H9 (cell line): Measurements from ENCODE around the gene NSFL1C. TPM values are rescaled to one million over a fixed set of nuclear protein-coding genes. Genes with fewer than 3 reads are reported as not detected.

ENCODE experiments used
- DNase-seq: peaks from one replicate; pipeline ENCODE4 v3.0.0-alpha.2; 2017
- H2AFZ ChIP-seq: one replicate; pipeline ENCODE4 v1.6.1; 2013; ENCODE audit warnings: mild to moderate bottlenecking, low read length, control low read depth, moderate library complexity
- H2AK5ac ChIP-seq: 2 replicates; pipeline ENCODE4 v1.6.1; 2013; ENCODE audit warnings: low read length, control low read depth, mixed read lengths; ENCODE audit not compliant: insufficient read length
- H2BK120ac ChIP-seq: one replicate; pipeline ENCODE4 v1.6.1; 2013; ENCODE audit warnings: low read depth, mild to moderate bottlenecking, low read length, control low read depth, inconsistent platforms; ENCODE audit not compliant: poor library complexity, severe bottlenecking
- H2BK12ac ChIP-seq: 2 replicates; pipeline ENCODE4 v1.6.1; 2013; ENCODE audit warnings: low read length, control low read depth, mixed read lengths, low read depth; ENCODE audit not compliant: insufficient read length
- H2BK15ac ChIP-seq: 2 replicates; pipeline ENCODE4 v1.6.1; 2013; ENCODE audit warnings: low read depth, low read length, control low read depth
- H2BK20ac ChIP-seq: one replicate; pipeline ENCODE4 v1.6.1; 2013; ENCODE audit warnings: low read depth, mild to moderate bottlenecking, low read length, control low read depth, inconsistent platforms; ENCODE audit not compliant: poor library complexity, severe bottlenecking
- H2BK5ac ChIP-seq: 2 replicates; pipeline ENCODE4 v1.6.1; 2013; ENCODE audit warnings: low read length, control low read depth, mixed read lengths; ENCODE audit not compliant: insufficient read length
- H3K14ac ChIP-seq: 2 replicates; pipeline ENCODE4 v1.6.1; 2013; ENCODE audit warnings: low read length, control low read depth; ENCODE audit not compliant: insufficient read depth
- H3K18ac ChIP-seq: 2 replicates; pipeline ENCODE4 v1.6.1; 2013; ENCODE audit warnings: low read depth, mild to moderate bottlenecking, mixed read lengths, low read length, control low read depth; ENCODE audit not compliant: insufficient read length
- H3K23ac ChIP-seq: 2 replicates; pipeline ENCODE4 v1.6.1; 2013; ENCODE audit warnings: low read length, control low read depth, mixed read lengths, low read depth; ENCODE audit not compliant: insufficient read length
- H3K23me2 ChIP-seq: 2 replicates; pipeline ENCODE4 v1.6.1; 2013; ENCODE audit warnings: low read depth, mild to moderate bottlenecking, mixed read lengths, low read length, control low read depth; ENCODE audit not compliant: insufficient read length, poor library complexity, severe bottlenecking
- H3K27ac ChIP-seq: 2 replicates; pipeline ENCODE4 v1.5.1; 2013; ENCODE audit warnings: low read length, control low read depth, mixed read lengths, low read depth; ENCODE audit not compliant: insufficient read length
- H3K27me3 ChIP-seq: 2 replicates; pipeline ENCODE4 v1.6.1; 2013; ENCODE audit warnings: low read length, control low read depth, inconsistent platforms; ENCODE audit not compliant: insufficient read depth
- H3K4ac ChIP-seq: 2 replicates; pipeline ENCODE4 v1.6.1; 2013; ENCODE audit warnings: low read depth, mild to moderate bottlenecking, control low read depth, inconsistent platforms, low read length, moderate library complexity
- H3K4me1 ChIP-seq: 2 replicates; pipeline ENCODE4 v1.6.1; 2013; ENCODE audit warnings: low read length, control low read depth, inconsistent platforms; ENCODE audit not compliant: insufficient read depth
- H3K4me2 ChIP-seq: 2 replicates; pipeline ENCODE4 v1.6.1; 2013; ENCODE audit warnings: low read length, control low read depth, mixed read lengths; ENCODE audit not compliant: insufficient read length, insufficient read depth
- H3K56ac ChIP-seq: 2 replicates; pipeline ENCODE4 v1.6.1; 2013; ENCODE audit warnings: low read depth, mild to moderate bottlenecking, mixed read lengths, low read length, control low read depth; ENCODE audit not compliant: insufficient read length
- H3K79me1 ChIP-seq: 2 replicates; pipeline ENCODE4 v1.6.1; 2013; ENCODE audit warnings: low read depth, mild to moderate bottlenecking, moderate library complexity, low read length, control low read depth, inconsistent platforms; ENCODE audit not compliant: insufficient read depth, poor library complexity, severe bottlenecking
- H3K79me2 ChIP-seq: 2 replicates; pipeline ENCODE4 v1.6.1; 2013; ENCODE audit warnings: low read length, control low read depth, inconsistent platforms; ENCODE audit not compliant: insufficient read depth
- H3K9ac ChIP-seq: 2 replicates; pipeline ENCODE4 v1.6.1; 2013; ENCODE audit warnings: low read length, control low read depth, mixed read lengths; ENCODE audit not compliant: insufficient read length; ENCODE audit errors: extremely low read depth
- H3K9me3 ChIP-seq: one replicate; pipeline ENCODE4 v1.6.1; 2013; ENCODE audit warnings: low read depth, low read length, inconsistent platforms; ENCODE audit not compliant: control insufficient read depth
- H3T11ph ChIP-seq: one replicate; pipeline ENCODE4 v1.6.1; 2013; ENCODE audit warnings: mild to moderate bottlenecking, low read length, control low read depth, inconsistent platforms
- H4K20me1 ChIP-seq: one replicate; pipeline ENCODE4 v1.6.1; 2013; ENCODE audit not compliant: control insufficient read depth, insufficient read length, insufficient read depth
- H4K5ac ChIP-seq: 2 replicates; pipeline ENCODE4 v1.6.1; 2013; ENCODE audit warnings: low read depth, mild to moderate bottlenecking, mixed read lengths, low read length, control low read depth; ENCODE audit not compliant: insufficient read length
- H4K8ac ChIP-seq: replicated peaks from 2 replicates; pipeline ENCODE4 v1.6.1; 2013; ENCODE audit warnings: low read length, control low read depth, mixed read lengths, low read depth; ENCODE audit not compliant: insufficient read length
- H4K91ac ChIP-seq: 2 replicates; pipeline ENCODE4 v1.6.1; 2013; ENCODE audit warnings: low read depth, mild to moderate bottlenecking, moderate library complexity, mixed read lengths, low read length, control low read depth; ENCODE audit not compliant: insufficient read length
- H3K27ac Mint-ChIP-seq, 3 experiments: 2 replicates in 2 of 3; 3 replicates in 1 of 3; pipeline ENCODE4 v1.8.0; 2020 to 2021; ENCODE audit warnings: mixed read lengths in 3 of 3, mild to moderate bottlenecking in 1 of 3, moderate library complexity in 1 of 3
- H3K27me3 Mint-ChIP-seq: 2 replicates; pipeline ENCODE4 v1.8.0; 2021; ENCODE audit warnings: low read depth, mild to moderate bottlenecking, moderate library complexity, mixed read lengths
- H3K36me3 Mint-ChIP-seq, 3 experiments: 2 replicates in 2 of 3; 3 replicates in 1 of 3; pipeline ENCODE4 v1.8.0; 2020 to 2021; ENCODE audit warnings: low read depth in 3 of 3, mixed read lengths in 3 of 3; ENCODE audit not compliant: insufficient read depth in 1 of 3
- H3K4me1 Mint-ChIP-seq, 2 experiments: 2 replicates each; pipeline ENCODE4 v1.8.0; 2020; ENCODE audit warnings: mixed read lengths in 2 of 2
- H3K4me3 Mint-ChIP-seq, 2 experiments: 2 replicates in 1 of 2; 3 replicates in 1 of 2; pipeline ENCODE4 v1.8.0; 2020 to 2021; ENCODE audit warnings: mild to moderate bottlenecking in 2 of 2, mixed read lengths in 2 of 2, moderate library complexity in 1 of 2
- H3K9me3 Mint-ChIP-seq, 2 experiments: 2 replicates in 1 of 2; 3 replicates in 1 of 2; pipeline ENCODE4 v1.8.0; 2020; ENCODE audit warnings: mild to moderate bottlenecking in 2 of 2, mixed read lengths in 2 of 2, moderate library complexity in 1 of 2
- CTCF ChIP-seq: fragments of 200-600 bp; sonication (generic); conservative IDR thresholded peaks from 3 replicates; pipeline ENCODE4 v1.8.0; 2021; ENCODE audit warnings: antibody characterized with exemption, mild to moderate bottlenecking
- WGBS: extraction: QIAGEN DNeasy Blood & Tissue Kit; methylation state at CpG from one replicate; pipeline ENCODE4 v1.1.7; 2013; ENCODE audit warnings: missing lambda C conversion rate, low lambda C conversion rate, mixed read lengths; ENCODE audit not compliant: insufficient read length; ENCODE audit errors: extremely low coverage; 5-methylcytosine and 5-hydroxymethylcytosine counted together
- total RNA-seq: library from RNA; stranded (reverse); gene quantifications from 2 replicates; pipeline ENCODE4 v1.2.1, GENCODE V29; 2021

Gene NSFL1C
- total RNA-seq, 1 experiment from 2014 or later: 81.8 TPM

GRCh38 chr20:1469925-1470571 lies 3.4 kb upstream of the NSFL1C start:
- Mint-ChIP-seq H3K4me1 (peaks cover 35 to 36% of the 10 kb centered on the region in 2 experiments), H3K27ac (no peak overlapping the region; a peak in 1 of 7 replicates), H3K4me3 (no peak overlapping the region), H3K27me3 (peaks cover 5% of the 10 kb centered on the region), H3K9me3 (no peaks in the 10 kb centered on the region; a peak in 1 of 5 replicates), H3K36me3 (peaks cover 0 to under 1% (median 0%) of the 10 kb centered on the region in 3 experiments; a peak in 3 of 7 replicates)
- H3K4me2 ChIP-seq: no peak overlapping the region
- DNase-seq: peak; percentile 90
- H3K79me1 ChIP-seq: peaks cover 10% of the 10 kb centered on the region
- H3K18ac ChIP-seq: peak overlapping the region; percentile 47
- H2BK20ac ChIP-seq: no peak overlapping the region
- H3K79me2 ChIP-seq: peaks cover 10% of the 10 kb centered on the region; the same call in 1 of the 2 replicates
- no peak overlapping the region for H2BK15ac ChIP-seq
- no peak overlapping the region for H3K9ac ChIP-seq
- H4K20me1 ChIP-seq: no peaks in the 10 kb centered on the region
- H4K91ac ChIP-seq: no peak overlapping the region
- no peak overlapping the region for H4K8ac ChIP-seq
- peak overlapping the region; percentile 27 for H2AFZ ChIP-seq
- H3K27me3 ChIP-seq: no peaks in the 10 kb centered on the region
- H3K23me2 ChIP-seq: peaks cover 7% of the 10 kb centered on the region
- H3K9me3 ChIP-seq: no peaks in the 10 kb centered on the region
- H3K4ac ChIP-seq: no peak overlapping the region
- no peak overlapping the region for H2BK120ac ChIP-seq
- no peak overlapping the region for H3K56ac ChIP-seq
- no peak overlapping the region for H2AK5ac ChIP-seq
- peak overlapping the region; percentile 45; the same call in 1 of the 2 replicates for H3K14ac ChIP-seq
- no peak overlapping the region for H3K23ac ChIP-seq
- WGBS: no CpG with 5 or more reads among the region's 11 CpGs
- peak; percentile 89 for TF ChIP-seq CTCF
- H3T11ph ChIP-seq: no peak overlapping the region
- no peaks in the 10 kb centered on the region; the same call in 1 of the 2 replicates for H3K4me1 ChIP-seq
- no peak overlapping the region for H3K27ac ChIP-seq
- H2BK5ac ChIP-seq: no peak overlapping the region
- H2BK12ac ChIP-seq: no peak overlapping the region
- H4K5ac ChIP-seq: no peak overlapping the region
